Subcutaneous adipose tissue (tissue), 4 donors: ENCODE results near the gene CISH. TPM values are rescaled to one million over a fixed set of nuclear protein-coding genes. Genes with fewer than 3 reads are reported as not detected.

Source experiments
- total RNA-seq, 4 donors: library from RNA; depleted of rRNA; stranded (reverse); fragments of >200 nt; gene quantifications; one replicate each; pipeline ENCODE4 v1.1.0, GENCODE V29; 2016
- TF ChIP-seq, protein P1 (sequence below): fragments of 450-650 bp; IDR thresholded peaks from one replicate; pipeline ENCODE4 v1.5.1; 2016; ENCODE audit warnings: low read depth, mild to moderate bottlenecking, control low read depth, antibody characterized with exemption, moderate library complexity

The CISH gene
- total RNA-seq, 4 donors from 2014 or later = 3.5 to 25.9 (median 11.0) TPM

DNA sequence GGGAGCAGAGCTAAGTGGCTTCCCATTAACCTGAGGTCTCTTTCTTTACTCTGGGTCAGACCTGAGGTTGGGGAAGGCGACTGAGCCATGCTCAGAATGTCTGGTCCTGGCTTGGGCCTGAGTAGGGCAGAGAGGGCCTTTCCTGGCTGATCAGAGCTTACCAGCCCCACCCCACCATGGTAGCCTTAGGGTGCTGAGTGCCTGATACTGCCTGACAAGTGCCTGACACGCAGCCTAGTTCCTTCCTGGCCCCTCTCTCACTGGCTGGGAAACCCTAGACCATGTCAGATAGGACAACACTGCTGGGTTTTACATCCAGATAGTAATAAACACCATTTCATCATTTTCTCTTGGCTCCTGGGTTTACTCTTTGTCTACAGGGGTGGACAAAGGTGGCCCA lies 37.4 kb upstream of the CISH start:
- TF ChIP-seq, protein P1, sequence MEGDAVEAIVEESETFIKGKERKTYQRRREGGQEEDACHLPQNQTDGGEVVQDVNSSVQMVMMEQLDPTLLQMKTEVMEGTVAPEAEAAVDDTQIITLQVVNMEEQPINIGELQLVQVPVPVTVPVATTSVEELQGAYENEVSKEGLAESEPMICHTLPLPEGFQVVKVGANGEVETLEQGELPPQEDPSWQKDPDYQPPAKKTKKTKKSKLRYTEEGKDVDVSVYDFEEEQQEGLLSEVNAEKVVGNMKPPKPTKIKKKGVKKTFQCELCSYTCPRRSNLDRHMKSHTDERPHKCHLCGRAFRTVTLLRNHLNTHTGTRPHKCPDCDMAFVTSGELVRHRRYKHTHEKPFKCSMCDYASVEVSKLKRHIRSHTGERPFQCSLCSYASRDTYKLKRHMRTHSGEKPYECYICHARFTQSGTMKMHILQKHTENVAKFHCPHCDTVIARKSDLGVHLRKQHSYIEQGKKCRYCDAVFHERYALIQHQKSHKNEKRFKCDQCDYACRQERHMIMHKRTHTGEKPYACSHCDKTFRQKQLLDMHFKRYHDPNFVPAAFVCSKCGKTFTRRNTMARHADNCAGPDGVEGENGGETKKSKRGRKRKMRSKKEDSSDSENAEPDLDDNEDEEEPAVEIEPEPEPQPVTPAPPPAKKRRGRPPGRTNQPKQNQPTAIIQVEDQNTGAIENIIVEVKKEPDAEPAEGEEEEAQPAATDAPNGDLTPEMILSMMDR = no peak

DNA sequence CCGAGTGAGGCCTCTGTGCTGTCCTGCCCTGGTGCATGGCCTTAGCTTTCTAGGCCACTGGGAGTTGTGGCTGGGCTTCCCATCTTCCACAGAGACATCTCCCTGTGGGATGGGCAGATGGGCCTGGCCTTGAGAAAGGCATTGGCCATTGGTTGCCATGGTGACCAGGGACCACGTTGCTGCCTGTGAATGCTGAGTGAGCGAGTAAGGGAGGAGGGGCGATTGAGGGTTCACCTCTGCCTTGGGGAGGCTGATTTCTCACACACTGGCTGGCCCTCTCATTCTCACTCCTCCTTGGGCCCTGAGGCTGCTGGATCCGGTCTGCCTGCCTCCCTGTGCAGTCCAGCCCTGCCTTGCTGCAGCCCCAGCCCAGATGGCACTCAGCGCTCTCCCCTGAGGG lies 36.7 kb upstream of the CISH start:
- TF ChIP-seq, protein P1 = no peak

DNA sequence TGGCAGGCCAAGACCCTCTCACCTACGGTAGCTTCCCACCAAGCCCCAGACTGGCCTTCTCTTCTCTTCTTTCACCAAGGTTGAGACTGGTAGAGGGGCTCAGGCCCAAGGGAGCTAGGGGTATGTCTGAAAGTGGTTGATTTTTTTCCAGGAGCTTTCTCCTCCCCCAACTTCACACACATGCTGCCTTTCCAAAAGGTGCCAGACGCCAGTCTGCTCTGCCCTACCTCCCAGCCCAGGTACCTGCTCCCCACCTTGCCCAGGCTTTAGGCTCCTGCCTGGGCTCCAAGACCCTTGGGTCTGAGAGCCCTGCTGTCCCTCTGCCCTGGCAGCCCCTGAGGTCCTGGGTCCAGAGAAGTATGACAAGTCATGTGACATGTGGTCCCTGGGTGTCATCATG lies 33.8 kb upstream of the CISH start:
- TF ChIP-seq, protein P1 = no peak

DNA sequence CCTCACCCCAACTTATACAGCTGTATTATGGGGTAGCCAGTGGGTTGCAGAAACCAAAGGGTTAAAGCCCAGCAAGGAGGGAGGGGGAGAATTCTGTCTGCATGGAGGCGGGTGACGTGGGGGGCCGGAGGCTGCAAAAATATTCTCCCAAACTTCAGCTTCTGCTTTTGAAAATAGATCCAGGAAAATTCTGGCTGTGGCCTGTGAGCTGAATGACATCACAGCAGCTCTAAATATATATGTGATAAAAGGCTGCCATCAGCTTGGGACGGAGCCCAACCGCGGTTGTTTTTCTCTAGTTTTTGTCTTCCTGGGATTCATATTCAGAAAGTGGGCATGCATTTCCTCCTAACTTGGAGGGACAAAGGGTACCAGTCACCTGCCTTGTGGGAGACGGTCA lies 33.0 kb upstream of the CISH start:
- TF ChIP-seq, protein P1 = no peak

DNA sequence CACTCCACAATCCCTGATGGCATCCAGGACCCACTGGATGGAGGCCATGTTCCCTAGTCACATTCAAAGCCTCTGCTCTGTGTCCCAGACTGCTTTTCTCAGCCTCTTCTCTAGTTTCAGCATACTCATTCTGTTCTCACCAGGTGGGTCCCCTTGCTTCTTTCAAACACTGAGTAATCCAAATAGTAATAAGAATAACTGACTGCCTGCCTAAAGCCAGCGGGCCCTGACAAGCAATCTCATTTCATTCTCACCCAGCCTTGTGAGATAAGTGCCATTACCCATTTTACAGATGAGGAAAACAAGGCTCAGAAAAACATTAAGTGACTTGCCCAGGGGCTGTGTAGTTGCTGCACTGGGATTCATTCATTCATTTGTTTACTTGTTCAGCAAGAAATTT lies 30.8 kb upstream of the CISH start:
- TF ChIP-seq, protein P1 = no peak

DNA sequence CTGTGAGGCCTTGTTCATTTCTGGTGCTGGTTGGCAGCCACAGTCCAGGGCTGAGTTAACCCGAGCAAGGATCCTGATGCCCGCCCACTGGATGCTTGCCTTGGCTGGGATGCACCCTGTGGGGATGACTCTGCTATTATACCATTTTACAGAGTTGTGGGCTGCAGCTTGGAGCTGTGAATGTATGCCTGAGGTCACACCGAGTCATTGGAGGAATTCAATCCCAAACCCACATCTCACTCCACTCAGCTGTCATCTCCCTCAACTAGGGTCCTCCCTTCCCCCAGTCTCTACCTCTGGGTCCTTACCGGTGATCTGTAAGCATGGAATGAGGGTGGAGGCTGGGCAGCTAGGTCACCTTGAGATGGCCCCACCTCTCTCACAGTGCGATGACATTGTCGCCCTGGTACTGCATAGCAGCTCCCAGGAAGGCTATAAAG lies 27.5 kb upstream of the CISH start:
- TF ChIP-seq, protein P1 = no peak

DNA sequence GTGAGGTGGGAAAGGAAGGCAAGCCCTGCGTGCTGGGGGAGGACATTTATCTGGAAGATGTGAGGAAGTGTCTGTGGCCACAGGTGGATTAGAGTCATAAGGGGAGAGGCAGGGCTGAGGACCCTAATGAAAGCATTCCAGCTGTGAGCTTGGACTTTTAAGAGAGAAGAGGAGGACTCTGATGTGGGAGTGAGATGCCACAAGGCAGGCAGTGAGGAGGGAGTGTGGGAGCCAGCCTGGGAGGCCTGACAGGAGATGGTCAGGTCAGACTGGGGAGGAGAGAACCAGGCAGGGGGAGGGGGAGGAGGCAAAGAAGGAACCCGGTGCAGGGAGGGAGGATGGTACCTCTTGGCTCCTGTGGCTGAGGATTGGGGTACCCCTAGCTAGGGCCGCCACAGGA lies 26.4 kb upstream of the CISH start:
- TF ChIP-seq, protein P1 = no peak
